GM23248 (cell line): ENCODE data around the gene PAFAH1B2.

Experiments used
- EZH2 ChIP-seq: fragments of 200-600 bp; sonication (generic); IDR thresholded peaks from 2 replicates; pipeline ENCODE4 v1.6.1; 2018; ENCODE audit warnings: antibody characterized with exemption, mild to moderate bottlenecking; ENCODE audit not compliant: insufficient read depth, poor library complexity, severe bottlenecking
- EZH2phosphoT487 ChIP-seq: fragments of 200-600 bp; sonication (generic); IDR thresholded peaks from 2 replicates; pipeline ENCODE4 v1.6.1; 2018; ENCODE audit warnings: antibody characterized with exemption, moderate library complexity, mild to moderate bottlenecking, low read depth; ENCODE audit not compliant: insufficient read depth

DNA sequence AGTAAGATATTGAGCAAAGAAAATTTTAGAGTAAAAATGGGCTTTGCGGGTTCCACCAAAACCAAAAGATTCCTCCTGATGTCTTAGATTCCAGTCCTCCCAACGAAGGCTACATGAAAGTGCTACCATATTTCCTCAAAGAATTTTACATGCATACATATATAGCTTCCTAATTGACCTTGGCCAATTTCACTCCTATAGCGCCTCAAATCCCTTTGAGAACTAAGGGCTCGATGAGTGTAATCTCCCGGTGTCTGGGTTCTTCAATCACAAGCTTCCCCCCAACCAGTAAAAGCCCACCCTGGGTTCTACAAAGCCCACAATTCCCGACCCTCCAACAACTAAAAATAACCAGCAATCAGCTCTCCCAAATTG is 47.1 kb upstream of the PAFAH1B2 start:
- TF ChIP-seq EZH2, result no peak
- TF ChIP-seq EZH2phosphoT487, result no peak
